Lower leg skin (tissue), 3 donors: Measurements from ENCODE around the gene PERM1.

Source experiments
- CTCF ChIP-seq, 3 donors: fragments of 450-650 bp; IDR thresholded peaks; one replicate each; pipeline ENCODE4 v1.5.1; 2016; ENCODE audit warnings: antibody characterized with exemption in 3 of 3, mild to moderate bottlenecking in 3 of 3, moderate library complexity in 2 of 3
- POLR2A ChIP-seq, 2 donors: fragments of 450-650 bp; IDR thresholded peaks; one replicate each; pipeline ENCODE4 v1.6.1; 2016 to 2017; ENCODE audit warnings: antibody characterized with exemption in 2 of 2, mild to moderate bottlenecking in 1 of 2, moderate library complexity in 1 of 2

- TF ChIP-seq CTCF (IDR thresholded peaks at IDR 0.05), result no peak
- TF ChIP-seq POLR2A (IDR thresholded peaks at IDR 0.05), result no peak
Measured at GRCh38 chr1:1013922-1014648, 32.2 kb upstream of the PERM1 start.
